CD14-positive monocyte (primary cell): Measurements from ENCODE around the gene RANBP10. TPM values are rescaled to one million over a fixed set of nuclear protein-coding genes. Genes with fewer than 3 reads are reported as not detected.

Experiments
- DNase-seq, 3 donors: peaks; one replicate each; pipeline ENCODE4 v3.0.0-alpha.2; 2011 to 2022
- H2AFZ ChIP-seq: 2 replicates; pipeline ENCODE4 v1.6.0; 2012; ENCODE audit warnings: mild to moderate bottlenecking, low read depth, low read length, inconsistent platforms; ENCODE audit not compliant: insufficient read depth, poor library complexity, severe bottlenecking
- H3K27ac ChIP-seq, 2 donors: 1 replicate in 1 of 2; 2 replicates in 1 of 2; pipeline ENCODE4 v1.5.1; 2012 to 2013; ENCODE audit warnings: low read length in 2 of 2, control low read depth in 1 of 2, inconsistent platforms in 1 of 2, low read depth in 1 of 2, mild to moderate bottlenecking in 1 of 2
- H3K27me3 ChIP-seq, 2 donors: one replicate each; pipeline versions ENCODE4 v1.6.0 to v1.6.1; 2011 to 2013; ENCODE audit warnings: low read length in 2 of 2; ENCODE audit not compliant: control insufficient read depth in 2 of 2, insufficient read depth in 2 of 2
- H3K36me3 ChIP-seq, 2 donors: replicated peaks in 1 of 2; 1 replicate in 1 of 2; 2 replicates in 1 of 2; pipeline versions ENCODE4 v1.5.1 to v1.6.1; 2012 to 2013; ENCODE audit warnings: low read length in 2 of 2, control low read depth in 1 of 2, inconsistent platforms in 1 of 2, mild to moderate bottlenecking in 1 of 2; ENCODE audit not compliant: insufficient read depth in 2 of 2, control insufficient read depth in 1 of 2
- H3K4me1 ChIP-seq, 2 donors: 1 replicate in 1 of 2; 2 replicates in 1 of 2; pipeline versions ENCODE4 v1.5.1 to v1.6.1; 2012 to 2013; ENCODE audit warnings: low read length in 2 of 2, control low read depth in 1 of 2, inconsistent platforms in 1 of 2, mild to moderate bottlenecking in 1 of 2, moderate library complexity in 1 of 2; ENCODE audit not compliant: insufficient read depth in 2 of 2, control insufficient read depth in 1 of 2
- H3K4me2 ChIP-seq: replicated peaks from 2 replicates; pipeline ENCODE3; 2012; ENCODE audit warnings: low read length, moderate library complexity, mild to moderate bottlenecking; ENCODE audit not compliant: poor library complexity, severe bottlenecking; ENCODE audit errors: extremely low read depth
- H3K4me3 ChIP-seq, 3 experiments: fragments of 200-600 bp in 1 of 3; sonication (generic) in 1 of 3; replicated peaks in 1 of 3; 1 replicate in 2 of 3; 2 replicates in 1 of 3; pipeline ENCODE4 v1.5.1; 2011 to 2013; ENCODE audit warnings: low read length in 3 of 3, mild to moderate bottlenecking in 3 of 3, control low read depth in 2 of 3, low read depth in 2 of 3, inconsistent platforms in 1 of 3, moderate library complexity in 1 of 3
- H3K79me2 ChIP-seq: 2 replicates; pipeline ENCODE4 v1.6.0; 2012; ENCODE audit warnings: mild to moderate bottlenecking, control low read depth, inconsistent platforms, low read length, moderate library complexity; ENCODE audit not compliant: insufficient read depth
- H3K9ac ChIP-seq: 2 replicates; pipeline ENCODE4 v1.6.0; 2017; ENCODE audit warnings: low read length, mild to moderate bottlenecking; ENCODE audit not compliant: insufficient read depth, poor library complexity, severe bottlenecking
- H3K9me3 ChIP-seq, 2 donors: replicated peaks in 1 of 2; 1 replicate in 1 of 2; 2 replicates in 1 of 2; pipeline versions ENCODE4 v1.5.1 to v1.6.1; 2012 to 2013; ENCODE audit warnings: low read length in 2 of 2, control low read depth in 1 of 2; ENCODE audit not compliant: control insufficient read depth in 1 of 2, insufficient read depth in 1 of 2
- H4K20me1 ChIP-seq: 2 replicates; pipeline ENCODE4 v1.6.0; 2012; ENCODE audit warnings: mild to moderate bottlenecking, low read length, control low read depth, moderate library complexity; ENCODE audit not compliant: insufficient read depth
- H3K27ac Mint-ChIP-seq, 7 donors: one replicate each; pipeline ENCODE4 v1.8.0; 2020; ENCODE audit warnings: mild to moderate bottlenecking in 7 of 7, mixed read lengths in 7 of 7, moderate library complexity in 6 of 7, inconsistent platforms in 2 of 7
- H3K27me3 Mint-ChIP-seq, 3 donors: one replicate each; pipeline ENCODE4 v1.8.0; 2021 to 2022; ENCODE audit warnings: low read depth in 3 of 3, mild to moderate bottlenecking in 3 of 3, mixed read lengths in 3 of 3, moderate library complexity in 3 of 3, inconsistent platforms in 1 of 3
- H3K36me3 Mint-ChIP-seq, 2 donors: one replicate each; pipeline ENCODE4 v1.8.0; 2020; ENCODE audit warnings: mixed read lengths in 2 of 2, inconsistent platforms in 1 of 2, mild to moderate bottlenecking in 1 of 2
- H3K4me1 Mint-ChIP-seq: one replicate; pipeline ENCODE4 v1.8.0; 2020; ENCODE audit warnings: mild to moderate bottlenecking, mixed read lengths
- H3K4me3 Mint-ChIP-seq, 2 donors: one replicate each; pipeline ENCODE4 v1.8.0; 2020; ENCODE audit warnings: mild to moderate bottlenecking in 2 of 2, mixed read lengths in 2 of 2, moderate library complexity in 1 of 2
- H3K9me3 Mint-ChIP-seq, 7 donors: one replicate each; pipeline ENCODE4 v1.8.0; 2020 to 2022; ENCODE audit warnings: mixed read lengths in 7 of 7, mild to moderate bottlenecking in 6 of 7, moderate library complexity in 6 of 7, inconsistent platforms in 2 of 7
- WGBS: methylation state at CpG from one replicate; pipeline ENCODE4 v1.1.5; 2013; ENCODE audit warnings: missing lambda C conversion rate; ENCODE audit not compliant: insufficient coverage; 5-methylcytosine and 5-hydroxymethylcytosine counted together
- intact Hi-C, 2 donors: fragments of 100-400 bp; cut with micrococcal nuclease; formaldehyde crosslinking; loops; one replicate each; pipeline versions ENCODE4 v1.15.0 to v1.15.1; 2023
- polyA plus RNA-seq, 3 donors: library from polyadenylated mRNA; depleted of rRNA in 1 of 3; unstranded in 2 of 3; stranded (reverse) in 1 of 3; fragments of 300-500 nt in 2 of 3; fragments of >200 nt in 1 of 3; fragmentation: Illumina TruSeq in 2 of 3; gene quantifications; 1 replicate in 2 of 3; 2 replicates in 1 of 3; pipeline ENCODE4 v1.2.3, GENCODE V29; 2012 to 2021
- TF ChIP-seq, protein P1 (sequence below): fragments of 200-600 bp; IDR thresholded peaks from one replicate; pipeline ENCODE4 v1.8.0; 2022; ENCODE audit warnings: antibody characterized with exemption, mild to moderate bottlenecking

Gene RANBP10
- polyA plus RNA-seq, 3 donors, result 6.4 to 16.7 (median 6.6) TPM

DNA sequence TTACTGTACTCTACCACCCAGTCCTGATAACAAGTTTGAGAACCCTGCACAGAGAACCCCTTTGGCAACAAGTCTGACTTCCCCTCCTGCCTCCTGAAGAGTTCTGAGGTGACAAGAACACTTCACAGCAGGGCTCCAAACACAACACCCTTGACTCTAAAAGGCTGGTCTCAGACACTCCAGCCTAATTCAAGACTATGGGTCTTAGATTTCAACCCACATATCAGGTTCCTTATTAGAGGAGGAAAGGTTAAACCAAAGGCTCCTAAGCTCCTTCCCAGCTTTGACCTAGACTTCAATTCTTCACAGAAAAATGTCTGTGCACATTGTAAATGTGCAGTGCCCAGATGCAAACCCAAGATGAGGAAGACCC lies 23.0 kb downstream of the RANBP10 start:
- TF ChIP-seq, protein P1, sequence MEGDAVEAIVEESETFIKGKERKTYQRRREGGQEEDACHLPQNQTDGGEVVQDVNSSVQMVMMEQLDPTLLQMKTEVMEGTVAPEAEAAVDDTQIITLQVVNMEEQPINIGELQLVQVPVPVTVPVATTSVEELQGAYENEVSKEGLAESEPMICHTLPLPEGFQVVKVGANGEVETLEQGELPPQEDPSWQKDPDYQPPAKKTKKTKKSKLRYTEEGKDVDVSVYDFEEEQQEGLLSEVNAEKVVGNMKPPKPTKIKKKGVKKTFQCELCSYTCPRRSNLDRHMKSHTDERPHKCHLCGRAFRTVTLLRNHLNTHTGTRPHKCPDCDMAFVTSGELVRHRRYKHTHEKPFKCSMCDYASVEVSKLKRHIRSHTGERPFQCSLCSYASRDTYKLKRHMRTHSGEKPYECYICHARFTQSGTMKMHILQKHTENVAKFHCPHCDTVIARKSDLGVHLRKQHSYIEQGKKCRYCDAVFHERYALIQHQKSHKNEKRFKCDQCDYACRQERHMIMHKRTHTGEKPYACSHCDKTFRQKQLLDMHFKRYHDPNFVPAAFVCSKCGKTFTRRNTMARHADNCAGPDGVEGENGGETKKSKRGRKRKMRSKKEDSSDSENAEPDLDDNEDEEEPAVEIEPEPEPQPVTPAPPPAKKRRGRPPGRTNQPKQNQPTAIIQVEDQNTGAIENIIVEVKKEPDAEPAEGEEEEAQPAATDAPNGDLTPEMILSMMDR, result no peak
- peaks cover 3 to 22% of the 10 kb centered on the region in 2 donors for H3K36me3 ChIP-seq
- no peak overlapping the region for H2AFZ ChIP-seq
- no peak overlapping the region for H3K27ac Mint-ChIP-seq
- no peak overlapping the region for H3K9ac ChIP-seq
- H4K20me1 ChIP-seq, result peaks cover 24% of the 10 kb centered on the region
- no peaks in the 10 kb centered on the region for H3K4me1 ChIP-seq
- H3K4me2 ChIP-seq, result no peak overlapping the region
- no peak for DNase-seq
- no peaks in the 10 kb centered on the region for H3K27me3 ChIP-seq
- H3K36me3 Mint-ChIP-seq, result peaks cover 18 to 33% of the 10 kb centered on the region in 2 donors
- H3K4me3 ChIP-seq, result no peak overlapping the region
- H3K4me1 Mint-ChIP-seq, result no peaks in the 10 kb centered on the region
- H3K9me3 Mint-ChIP-seq, result peaks cover 0 to 2% (median 0%) of the 10 kb centered on the region in 7 donors
- H3K27me3 Mint-ChIP-seq, result peaks cover 0 to 2% (median 0%) of the 10 kb centered on the region in 3 donors
- H3K27ac ChIP-seq, result no peak overlapping the region
- intact Hi-C loops, result no loop called here
- H3K9me3 ChIP-seq, result no peaks in the 10 kb centered on the region
- peaks cover 13% of the 10 kb centered on the region for H3K79me2 ChIP-seq
- H3K4me3 Mint-ChIP-seq, result no peak overlapping the region

DNA sequence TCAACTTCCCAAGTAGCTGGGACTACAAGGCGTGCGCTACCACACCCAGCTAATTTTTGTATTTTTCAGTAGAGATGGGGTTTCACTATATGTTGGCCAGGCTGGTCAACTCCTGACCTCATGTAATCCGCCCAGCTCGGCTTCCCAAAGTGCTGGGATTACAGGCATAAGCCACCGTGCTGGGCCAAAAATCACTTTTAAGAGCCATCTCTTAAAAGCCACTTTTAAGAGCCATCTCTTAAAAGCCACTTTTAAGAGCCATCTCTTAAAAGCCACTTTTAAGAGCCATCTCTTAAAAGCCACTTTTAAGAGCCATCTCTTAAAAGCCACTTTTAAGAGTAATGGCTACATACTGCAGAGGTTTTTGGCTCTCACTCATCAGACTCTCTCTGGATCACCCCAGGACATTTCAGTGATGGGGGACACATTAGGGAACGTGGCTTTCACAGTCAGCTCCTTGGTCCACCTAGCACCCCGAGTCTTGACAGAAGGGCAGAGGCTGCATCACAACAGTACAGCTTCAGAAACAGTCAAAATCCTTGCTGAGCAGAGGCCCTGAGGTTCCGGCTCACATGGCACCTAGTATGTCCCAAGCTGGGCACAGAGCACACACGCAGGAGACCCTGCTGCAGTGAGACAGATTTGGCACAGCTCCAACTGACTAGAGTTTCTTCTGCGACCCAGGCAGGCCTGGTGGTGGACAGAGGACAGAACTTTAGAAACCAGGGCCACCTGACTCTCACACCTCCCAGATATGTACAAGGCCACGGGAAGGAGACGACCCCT lies 23.6 kb downstream of the RANBP10 start:
- H3K9ac ChIP-seq, result no peak overlapping the region
- no peaks in the 10 kb centered on the region for H3K4me1 ChIP-seq
- WGBS, result 89% methylated on average over 10 of the region's 12 CpGs
- peaks cover 24% of the 10 kb centered on the region for H4K20me1 ChIP-seq
- no peak overlapping the region for H3K4me3 ChIP-seq
- H3K27me3 ChIP-seq, result no peaks in the 10 kb centered on the region
- intact Hi-C loops, result no loop called here
- no peak overlapping the region for H3K4me2 ChIP-seq
- H3K36me3 ChIP-seq, result peaks cover 3 to 22% of the 10 kb centered on the region in 2 donors
- Mint-ChIP-seq H3K36me3 (peaks cover 18 to 37% of the 10 kb centered on the region in 2 donors), H3K27me3 (peaks cover 0 to 2% (median 0%) of the 10 kb centered on the region in 3 donors), H3K4me1 (no peaks in the 10 kb centered on the region), H3K9me3 (peaks cover 0 to 2% (median 0%) of the 10 kb centered on the region in 7 donors), H3K27ac (no peak overlapping the region), H3K4me3 (no peak overlapping the region)
- H2AFZ ChIP-seq, result no peak overlapping the region
- TF ChIP-seq, protein P1, result no peak
- no peaks in the 10 kb centered on the region for H3K9me3 ChIP-seq
- H3K79me2 ChIP-seq, result peaks cover 13% of the 10 kb centered on the region
- H3K27ac ChIP-seq, result no peak overlapping the region
- DNase-seq, result no peak
